D721Med (cell line): Measurements from ENCODE around the gene GKN2.

ENCODE experiments used
- DNase-seq: peaks from one replicate; pipeline ENCODE4 v3.0.0; 2011; ENCODE audit warnings: low spot score; ENCODE audit not compliant: insufficient read length
- FAIRE-seq: peaks from 2 replicates; lab custom pipeline; 2011; peaks lifted over from hg19 to GRCh38; lab: Jason Lieb, UNC
- CTCF ChIP-seq: IDR thresholded peaks from 2 replicates; pipeline ENCODE4 v1.5.1; 2012; ENCODE audit warnings: mild to moderate bottlenecking, control low read depth; ENCODE audit not compliant: insufficient read depth; ENCODE audit errors: missing control alignments

GKN2 gene

GRCh38 chr2:68943581-68944568 lies 8.8 kb downstream of the GKN2 start:
- FAIRE-seq, result peak; percentile 81

GRCh38 chr2:68942827-68943226 lies 9.9 kb downstream of the GKN2 start:
- no peak for FAIRE-seq
- TF ChIP-seq CTCF, result no peak
- no peak for DNase-seq

More at GRCh38 chr2:68943581-68944568, 8.8 kb downstream of the GKN2 start:
- peak; percentile 76 for TF ChIP-seq CTCF
- DNase-seq, result no peak

- FAIRE-seq (no peak), DNase-seq (no peak)
- TF ChIP-seq CTCF, result no peak
These were observed 12.3 kb downstream of the GKN2 start for GRCh38 chr2:68940369-68940768.

GRCh38 chr2:68939962-68940361 lies 12.7 kb downstream of the GKN2 start:
- TF ChIP-seq CTCF, result no peak
- FAIRE-seq, result no peak
- no peak for DNase-seq

- no peak for FAIRE-seq
- no peak for TF ChIP-seq CTCF
- DNase-seq, result no peak
These were observed 13.8 kb downstream of the GKN2 start for GRCh38 chr2:68938938-68939337.

GRCh38 chr2:68937346-68938055 lies 15.2 kb downstream of the GKN2 start:
- DNase-seq (no peak), FAIRE-seq (no peak)
- TF ChIP-seq CTCF, result no peak
